ENCODE measurements around the gene C1QTNF8.

- no peak for TF ChIP-seq CTCF (IDR thresholded peaks at IDR 0.05)
- no peak for TF ChIP-seq EZH2 (IDR thresholded peaks at IDR 0.05)
- no peak for TF ChIP-seq EZH2phosphoT487 (IDR thresholded peaks at IDR 0.05)
Observed at GRCh38 chr16:1075546-1075945, 20.5 kb downstream of the C1QTNF8 start.

All from neural progenitor cell (in vitro differentiated cells).